Muscle of arm (tissue), 12 donors: ENCODE data around the gene IGF2BP3. TPM values are rescaled to one million over a fixed set of nuclear protein-coding genes. Genes with fewer than 3 reads are reported as not detected.

ENCODE experiments used
- DNase-seq: peaks from one replicate; pipeline ENCODE4 v3.0.0-alpha.2; 2013
- polyA plus RNA-seq, 12 donors: library from polyadenylated mRNA; unstranded; fragments of 120-200 nt; gene quantifications; one replicate each; pipeline ENCODE4 v1.2.1, GENCODE V29; 2013; ENCODE audit not compliant: insufficient read length in 12 of 12

Gene IGF2BP3
- polyA plus RNA-seq, 12 donors: 22.1 to 57.4 (median 34.1) TPM; not detected in 1

DNA sequence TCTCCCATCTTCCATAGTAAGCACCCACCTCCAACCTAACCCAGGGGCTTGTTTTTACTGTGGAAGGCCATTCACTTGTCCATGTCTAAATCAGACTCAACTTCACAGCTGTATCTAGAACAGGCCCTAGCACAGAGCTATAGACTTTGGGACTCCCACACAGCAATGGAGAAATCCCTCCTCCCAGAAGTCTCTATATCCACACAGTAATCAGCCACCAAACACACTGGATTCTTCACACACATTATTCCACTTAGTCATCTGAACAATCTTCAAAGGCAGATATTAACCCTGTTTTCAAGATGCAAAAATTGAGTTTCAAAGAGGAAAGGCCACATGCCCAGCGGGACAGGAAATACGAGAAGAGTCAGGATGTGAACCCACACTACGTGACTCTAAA is 89.3 kb downstream of the IGF2BP3 start:
- DNase-seq: no peak

GRCh38 chr7:23380556-23380955 is 89.7 kb downstream of the IGF2BP3 start:
- DNase-seq: no peak

- no peak for DNase-seq
Measured at GRCh38 chr7:23378996-23379395, 91.3 kb downstream of the IGF2BP3 start.

GRCh38 chr7:23377134-23377533 is 93.2 kb downstream of the IGF2BP3 start:
- DNase-seq: no peak

DNA sequence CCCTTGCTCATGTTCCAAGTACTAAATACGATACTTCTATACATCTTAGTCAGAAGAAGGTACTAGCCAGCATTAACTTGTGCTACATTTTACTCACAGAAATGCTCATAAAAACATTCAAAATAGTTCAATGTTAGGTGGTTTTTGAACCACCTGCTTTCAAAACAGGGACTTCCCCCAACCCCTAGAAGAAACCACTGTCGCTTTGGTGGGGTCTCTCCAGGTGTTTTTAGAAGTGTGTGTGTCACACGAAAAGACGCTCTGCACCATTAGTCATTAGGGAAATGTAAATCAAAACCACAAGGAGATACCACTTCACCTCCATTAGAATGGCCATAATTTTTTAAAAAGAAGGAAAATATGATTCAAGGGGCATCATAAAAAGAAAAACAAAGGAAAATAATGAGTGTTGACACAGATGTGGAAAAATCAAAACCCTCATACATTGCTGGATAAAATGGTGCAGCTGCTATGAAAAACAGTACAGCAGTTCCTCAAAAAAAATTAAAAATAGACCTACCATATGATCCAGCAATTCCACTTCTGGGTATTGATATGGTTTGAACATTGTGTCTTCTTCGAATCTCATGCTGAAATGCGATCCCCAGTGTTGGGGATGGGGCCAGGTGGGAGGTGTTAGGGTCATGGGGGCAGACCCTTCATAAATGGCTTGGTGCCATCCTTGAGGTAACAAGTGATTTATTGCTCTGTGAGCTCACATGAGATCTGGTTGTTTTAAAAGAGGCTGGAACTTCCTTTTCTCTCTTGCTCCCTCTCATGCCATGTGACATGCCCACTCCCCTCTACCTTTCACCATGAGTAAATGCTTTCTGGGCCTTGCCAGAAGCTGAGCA is 96.9 kb downstream of the IGF2BP3 start:
- DNase-seq: no peak

DNA sequence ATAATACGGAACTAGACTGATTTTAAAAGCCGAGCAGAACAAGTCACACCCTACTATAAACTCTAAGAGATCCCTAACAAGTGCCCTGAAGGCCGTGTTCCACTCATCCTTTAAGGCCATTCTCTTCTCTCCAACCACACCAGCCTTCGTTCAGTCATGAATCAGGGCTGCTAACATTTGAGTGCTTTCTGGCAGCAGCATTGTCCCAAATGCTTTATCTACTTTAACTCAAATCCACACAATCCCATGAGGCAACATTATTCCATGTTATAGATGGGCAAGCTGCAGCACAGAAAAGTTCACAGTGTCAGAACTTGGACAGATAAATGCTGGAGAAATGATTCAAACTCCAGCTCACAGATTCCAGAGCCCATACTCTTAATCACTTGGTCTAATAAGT is 97.7 kb downstream of the IGF2BP3 start:
- DNase-seq: no peak

GRCh38 chr7:23371654-23372053 is 98.6 kb downstream of the IGF2BP3 start:
- DNase-seq: no peak

DNA sequence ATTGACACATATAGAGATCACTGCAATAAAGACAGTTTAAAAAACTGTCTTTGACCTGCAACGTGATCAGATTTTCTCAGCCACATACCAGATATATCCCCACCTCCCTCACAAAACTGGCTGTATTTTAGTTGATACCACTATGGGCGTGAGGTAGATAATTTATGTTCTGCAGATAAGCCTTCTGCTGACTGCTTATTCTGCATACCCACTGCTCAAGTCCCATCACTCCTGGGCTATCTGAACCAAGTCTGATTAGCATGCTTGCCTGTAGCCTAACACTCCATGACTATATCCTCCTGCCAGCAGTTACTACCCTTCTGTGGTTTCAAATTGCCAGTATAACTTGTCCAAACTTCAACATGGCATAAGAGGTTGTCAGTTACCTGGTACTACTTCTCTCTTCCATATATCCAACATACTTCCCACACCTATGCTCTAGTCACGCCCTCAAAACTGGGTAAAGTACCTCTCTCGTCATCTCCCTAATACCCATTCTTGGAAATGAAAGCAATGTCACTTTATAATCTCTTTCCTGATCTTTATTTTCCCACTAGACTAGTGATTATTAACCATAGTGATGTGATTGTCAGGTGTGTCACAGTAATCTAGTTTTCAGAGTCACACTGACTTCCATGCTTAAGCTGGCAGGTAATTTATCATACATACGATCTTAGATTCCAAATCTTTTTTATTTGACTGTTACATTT is 100.4 kb downstream of the IGF2BP3 start:
- no peak for DNase-seq

- DNase-seq: no peak
Measured at GRCh38 chr7:23369100-23369499, 101.2 kb downstream of the IGF2BP3 start.

DNA sequence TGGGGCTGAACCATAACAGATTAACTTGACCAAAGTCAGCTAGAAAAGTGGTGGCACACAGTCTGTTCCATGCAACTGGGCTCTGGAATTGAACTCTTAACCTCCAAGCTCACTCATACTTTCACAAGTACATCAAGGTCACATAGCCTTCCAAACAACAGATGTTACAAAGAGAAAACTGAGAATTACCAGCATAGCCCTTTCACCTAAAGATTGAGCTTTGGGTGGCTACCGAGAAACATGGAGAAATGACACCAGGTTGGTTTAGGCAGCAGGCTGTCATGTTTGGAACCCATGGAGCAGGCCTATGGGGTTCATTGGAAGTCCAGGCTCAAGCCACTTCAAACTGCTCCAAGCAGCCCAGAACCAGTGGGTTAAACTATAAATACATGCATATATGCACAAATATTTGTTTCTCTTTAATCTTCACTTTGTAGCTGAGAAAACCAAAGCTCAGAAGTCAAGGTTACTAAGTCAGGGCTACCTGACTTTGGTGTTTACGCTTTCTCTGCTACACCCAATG is 112.1 kb downstream of the IGF2BP3 start:
- no peak for DNase-seq

DNA sequence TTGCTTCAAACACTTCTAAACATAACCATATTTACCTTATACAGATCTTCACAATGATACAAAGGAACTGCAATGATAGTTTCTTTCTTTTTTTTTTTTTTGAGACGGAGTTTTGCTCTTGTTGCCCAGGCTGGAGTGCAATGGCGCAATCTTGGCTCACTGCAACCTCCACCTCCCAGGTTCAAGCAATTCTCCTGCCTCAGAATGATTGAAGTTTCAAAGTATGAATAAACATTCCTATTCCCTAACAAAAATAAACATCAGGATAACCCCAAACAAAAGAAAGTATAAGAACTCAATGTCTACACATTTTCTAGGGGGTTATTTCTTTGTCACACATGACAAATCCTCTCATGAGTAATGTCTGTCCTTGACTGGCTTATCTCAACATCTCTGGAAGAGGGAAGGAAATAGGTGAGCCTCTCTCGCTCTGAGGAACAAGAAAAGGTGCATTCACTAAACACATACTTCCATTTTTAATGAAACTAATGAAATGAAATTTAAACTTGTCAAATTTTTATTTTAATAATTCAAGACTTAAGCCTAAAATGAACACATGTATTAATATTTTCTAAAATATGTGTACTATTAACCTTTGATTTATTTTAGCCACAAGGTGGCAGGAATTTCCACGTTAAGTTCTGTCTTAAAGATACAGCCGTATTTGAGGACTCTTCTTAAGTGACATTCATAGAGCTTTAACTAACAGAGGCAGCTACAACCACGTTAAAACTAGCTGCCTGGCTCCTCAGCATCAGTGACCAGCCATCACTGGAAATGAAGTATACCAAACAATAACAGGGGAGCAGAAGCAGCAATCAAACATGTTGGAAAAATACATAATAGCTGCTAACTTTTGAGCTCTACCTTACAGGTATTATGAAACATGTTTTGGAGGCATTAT is 112.8 kb downstream of the IGF2BP3 start:
- DNase-seq: peak; percentile 41

DNA sequence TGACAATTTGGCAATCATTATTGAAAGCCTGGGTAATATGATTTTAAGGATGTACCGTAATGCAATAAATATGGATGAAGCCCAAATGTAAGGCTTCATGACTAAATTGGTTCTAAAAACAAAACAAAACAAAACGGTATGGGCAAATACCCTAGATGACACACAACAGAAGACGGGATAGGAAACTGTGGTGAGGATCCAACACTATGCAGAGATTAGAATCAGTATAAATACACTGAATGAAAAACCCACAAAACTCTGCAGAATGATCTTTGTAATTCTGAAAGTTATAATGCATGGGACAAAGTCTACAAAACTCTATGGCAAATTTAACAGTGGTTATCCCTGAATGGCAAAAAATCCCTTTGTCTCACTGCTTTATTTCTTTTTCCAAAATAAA is 113.6 kb downstream of the IGF2BP3 start:
- DNase-seq: no peak

DNA sequence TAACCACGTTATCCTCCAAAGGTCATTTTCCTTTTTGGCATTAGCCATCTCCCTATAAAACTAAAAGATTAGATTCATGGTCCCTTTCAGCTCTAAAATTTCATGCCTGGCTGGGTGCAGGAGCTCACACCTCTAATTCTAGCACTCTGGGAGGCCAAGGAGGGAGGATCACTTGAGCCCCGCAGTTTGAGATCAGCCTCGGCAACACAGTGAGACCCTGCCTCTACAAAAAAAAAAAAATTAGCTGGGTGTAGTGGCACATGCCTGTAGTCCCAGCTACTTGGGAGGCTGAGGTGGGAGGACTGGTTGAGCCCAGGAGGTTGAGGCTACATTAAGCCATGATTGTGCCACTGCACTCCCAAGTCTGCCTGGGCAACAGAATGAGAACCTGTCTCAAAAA is 114.1 kb downstream of the IGF2BP3 start:
- no peak for DNase-seq

DNA sequence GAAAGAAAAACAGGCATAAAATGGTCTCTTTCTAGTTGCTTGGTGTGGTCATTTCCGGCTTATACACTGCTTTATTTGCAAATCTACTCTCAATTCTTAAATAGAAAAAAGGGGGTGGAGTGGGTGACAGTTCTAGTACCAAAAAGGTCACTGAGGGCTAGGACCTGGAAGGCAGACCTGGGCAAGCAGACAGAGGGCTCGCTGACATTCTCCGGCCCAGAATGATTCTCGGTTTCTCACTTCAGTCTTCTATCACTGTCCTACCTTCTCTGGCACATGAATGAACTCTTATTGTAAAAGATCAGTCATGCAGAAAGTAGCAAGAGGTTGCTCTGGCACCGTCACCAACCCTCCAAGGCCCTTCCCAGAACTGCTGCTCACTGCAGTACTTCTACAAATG is 117.1 kb downstream of the IGF2BP3 start:
- DNase-seq: no peak

- no peak for DNase-seq
Measured at GRCh38 chr7:23350466-23350865, 119.8 kb downstream of the IGF2BP3 start.

DNA sequence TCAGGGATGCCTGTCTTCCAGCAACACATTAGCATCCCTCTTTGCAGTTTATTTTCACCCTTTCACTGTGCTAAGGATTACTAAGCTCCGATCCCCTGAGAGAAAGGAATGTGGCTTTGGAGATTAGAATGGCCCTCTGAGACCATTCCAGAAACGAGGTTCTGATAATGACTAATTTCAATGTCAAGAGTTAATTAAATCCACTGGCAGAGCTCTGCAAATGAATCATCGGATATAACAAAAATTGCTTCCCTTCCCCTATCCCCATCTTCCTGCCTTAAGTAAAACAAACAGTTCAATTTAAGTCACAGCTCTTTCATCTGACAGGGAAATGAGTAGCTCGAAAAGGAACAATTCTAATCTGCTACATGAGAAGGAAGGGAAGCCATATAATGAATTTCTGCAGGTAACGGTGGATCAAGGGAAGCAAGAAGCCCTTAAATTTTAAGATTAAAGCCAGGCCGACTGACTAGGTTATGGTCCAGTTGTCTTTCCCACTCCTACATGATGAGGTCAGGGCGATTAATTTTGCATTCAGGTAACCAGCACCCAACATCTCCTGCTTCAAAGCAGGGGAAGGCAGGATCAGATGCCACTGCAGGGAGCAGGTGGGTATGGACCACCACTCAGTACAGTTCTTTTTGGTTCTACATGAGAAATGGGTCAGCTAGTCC is 120.7 kb downstream of the IGF2BP3 start:
- DNase-seq: no peak

- DNase-seq: no peak
Measured at GRCh38 chr7:23347682-23348180, 122.6 kb downstream of the IGF2BP3 start.

GRCh38 chr7:23347033-23347681 is 123.1 kb downstream of the IGF2BP3 start:
- no peak for DNase-seq

DNA sequence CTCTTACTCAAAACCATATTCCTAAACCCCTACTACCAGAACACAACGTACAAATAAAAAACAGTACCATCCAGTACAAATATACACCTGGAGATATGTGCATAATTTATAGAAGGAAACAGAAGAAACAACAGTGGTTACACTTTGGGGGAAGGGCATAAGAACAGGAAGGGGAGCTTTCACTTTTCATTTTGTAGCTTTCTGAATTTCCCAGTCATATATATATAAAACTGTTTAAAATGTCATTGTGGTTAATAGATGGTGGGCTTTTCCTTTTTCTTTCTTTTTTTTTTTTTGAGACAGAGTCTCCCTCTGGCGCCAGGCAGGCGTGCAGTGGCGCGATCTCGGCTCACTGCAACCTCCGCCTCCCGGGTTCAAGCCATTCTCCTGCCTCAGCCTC is 124.0 kb downstream of the IGF2BP3 start:
- no peak for DNase-seq

- no peak for DNase-seq
Measured at GRCh38 chr7:23345601-23346000, 124.7 kb downstream of the IGF2BP3 start.
